ENCODE measurements around the gene JTB.

Gene JTB

GRCh38 chr1:153939476-153939875 is 38.0 kb downstream of the JTB start:
- H3K4me1 ChIP-seq (ENCODE audit: insufficient read depth, low read length): peaks cover 8% of the 10 kb centered on the region
- no peak overlapping the region for H3K9ac ChIP-seq (ENCODE audit: low read depth, low read length)
- no peak for TF ChIP-seq EZH2 (IDR thresholded peaks at IDR 0.05; ENCODE audit: borderline replicate concordance, low read depth, low read length, severe bottlenecking)
- no peak for TF ChIP-seq CTCF (IDR thresholded peaks at IDR 0.05; ENCODE audit: borderline replicate concordance, extremely low read depth, low read length, poor library complexity, severe bottlenecking)
- H4K20me1 ChIP-seq (ENCODE audit: insufficient read depth, low read length): peaks cover 10% of the 10 kb centered on the region
- ATAC-seq (ENCODE audit: insufficient read depth, low read depth): no peak
- H2AFZ ChIP-seq (ENCODE audit: low read depth, low read length): no peak overlapping the region
- no peak overlapping the region for H3K4me3 ChIP-seq (ENCODE audit: low read depth in 1 of 2, low read length in 2 of 2)
- H3K27ac ChIP-seq (ENCODE audit: low read length): no peak overlapping the region
- peaks cover 17% of the 10 kb centered on the region for H3K79me2 ChIP-seq (ENCODE audit: insufficient read depth, low read length)
- H3K4me2 ChIP-seq (ENCODE audit: insufficient read depth, low read length): no peak overlapping the region
- H3K36me3 ChIP-seq (ENCODE audit: insufficient read depth, low read length): peaks cover 88% of the 10 kb centered on the region
- H3K9me3 ChIP-seq (ENCODE audit: insufficient read depth, low read length, severe bottlenecking): no peaks in the 10 kb centered on the region
- no peak for DNase-seq
- no peaks in the 10 kb centered on the region for H3K27me3 ChIP-seq (ENCODE audit: insufficient read depth, low read length, poor library complexity)

- Histone ChIP-seq H3K9ac (ENCODE audit: low read depth, low read length) (no peak overlapping the region), H3K4me3 (ENCODE audit: low read depth in 1 of 2, low read length in 2 of 2) (no peak overlapping the region), H3K36me3 (ENCODE audit: insufficient read depth, low read length) (peaks cover 87% of the 10 kb centered on the region), H3K9me3 (ENCODE audit: insufficient read depth, low read length, severe bottlenecking) (no peaks in the 10 kb centered on the region), H3K27ac (ENCODE audit: low read length) (no peak overlapping the region), H3K4me2 (ENCODE audit: insufficient read depth, low read length) (no peak overlapping the region), H2AFZ (ENCODE audit: low read depth, low read length) (no peak overlapping the region), H4K20me1 (ENCODE audit: insufficient read depth, low read length) (peaks cover 7% of the 10 kb centered on the region), H3K4me1 (ENCODE audit: insufficient read depth, low read length) (peaks cover 3% of the 10 kb centered on the region), H3K27me3 (ENCODE audit: insufficient read depth, low read length, poor library complexity) (no peaks in the 10 kb centered on the region), H3K79me2 (ENCODE audit: insufficient read depth, low read length) (peaks cover 12% of the 10 kb centered on the region)
- no peak for ATAC-seq (ENCODE audit: insufficient read depth, low read depth)
- no peak for DNase-seq
- TF ChIP-seq CTCF (IDR thresholded peaks at IDR 0.05; ENCODE audit: borderline replicate concordance, extremely low read depth, low read length, poor library complexity, severe bottlenecking) (no peak), EZH2 (IDR thresholded peaks at IDR 0.05; ENCODE audit: borderline replicate concordance, low read depth, low read length, severe bottlenecking) (no peak)
Measured at GRCh38 chr1:153938996-153939395, 38.5 kb downstream of the JTB start.

- DNase-seq (no peak), ATAC-seq (ENCODE audit: insufficient read depth, low read depth) (no peak)
- Histone ChIP-seq H3K9ac (ENCODE audit: low read depth, low read length) (no peak overlapping the region), H3K9me3 (ENCODE audit: insufficient read depth, low read length, severe bottlenecking) (no peaks in the 10 kb centered on the region), H3K27ac (ENCODE audit: low read length) (no peak overlapping the region), H3K27me3 (ENCODE audit: insufficient read depth, low read length, poor library complexity) (no peaks in the 10 kb centered on the region), H3K4me1 (ENCODE audit: insufficient read depth, low read length) (no peaks in the 10 kb centered on the region), H3K4me2 (ENCODE audit: insufficient read depth, low read length) (no peak overlapping the region), H3K79me2 (ENCODE audit: insufficient read depth, low read length) (no peaks in the 10 kb centered on the region), H3K36me3 (ENCODE audit: insufficient read depth, low read length) (peaks cover 89% of the 10 kb centered on the region), H4K20me1 (ENCODE audit: insufficient read depth, low read length) (peaks cover 7% of the 10 kb centered on the region; the same call in 1 of the 2 replicates), H3K4me3 (ENCODE audit: low read depth in 1 of 2, low read length in 2 of 2) (no peak overlapping the region), H2AFZ (ENCODE audit: low read depth, low read length) (no peak overlapping the region)
- TF ChIP-seq CTCF (IDR thresholded peaks at IDR 0.05; ENCODE audit: borderline replicate concordance, extremely low read depth, low read length, poor library complexity, severe bottlenecking): no peak
- no peak for TF ChIP-seq EZH2 (IDR thresholded peaks at IDR 0.05; ENCODE audit: borderline replicate concordance, low read depth, low read length, severe bottlenecking)
Measured at GRCh38 chr1:153937331-153937730, 40.1 kb downstream of the JTB start.
